NCI-H82 treated with DMSO at 0.1 percent for 48 hours (cell line): ENCODE data around the gene SHMT1.
"Not testable (repeated sequence)": the region's sequence is repeated elsewhere in the genome, so short reads cannot be mapped to it uniquely, and the experiment has no call there.

ENCODE experiments used
- DNase-seq: peaks from one replicate; lab custom pipeline; 2025; ENCODE audit not compliant: unreplicated experiment; lab: John Stamatoyannopoulos, UW

SHMT1 gene

DNA sequence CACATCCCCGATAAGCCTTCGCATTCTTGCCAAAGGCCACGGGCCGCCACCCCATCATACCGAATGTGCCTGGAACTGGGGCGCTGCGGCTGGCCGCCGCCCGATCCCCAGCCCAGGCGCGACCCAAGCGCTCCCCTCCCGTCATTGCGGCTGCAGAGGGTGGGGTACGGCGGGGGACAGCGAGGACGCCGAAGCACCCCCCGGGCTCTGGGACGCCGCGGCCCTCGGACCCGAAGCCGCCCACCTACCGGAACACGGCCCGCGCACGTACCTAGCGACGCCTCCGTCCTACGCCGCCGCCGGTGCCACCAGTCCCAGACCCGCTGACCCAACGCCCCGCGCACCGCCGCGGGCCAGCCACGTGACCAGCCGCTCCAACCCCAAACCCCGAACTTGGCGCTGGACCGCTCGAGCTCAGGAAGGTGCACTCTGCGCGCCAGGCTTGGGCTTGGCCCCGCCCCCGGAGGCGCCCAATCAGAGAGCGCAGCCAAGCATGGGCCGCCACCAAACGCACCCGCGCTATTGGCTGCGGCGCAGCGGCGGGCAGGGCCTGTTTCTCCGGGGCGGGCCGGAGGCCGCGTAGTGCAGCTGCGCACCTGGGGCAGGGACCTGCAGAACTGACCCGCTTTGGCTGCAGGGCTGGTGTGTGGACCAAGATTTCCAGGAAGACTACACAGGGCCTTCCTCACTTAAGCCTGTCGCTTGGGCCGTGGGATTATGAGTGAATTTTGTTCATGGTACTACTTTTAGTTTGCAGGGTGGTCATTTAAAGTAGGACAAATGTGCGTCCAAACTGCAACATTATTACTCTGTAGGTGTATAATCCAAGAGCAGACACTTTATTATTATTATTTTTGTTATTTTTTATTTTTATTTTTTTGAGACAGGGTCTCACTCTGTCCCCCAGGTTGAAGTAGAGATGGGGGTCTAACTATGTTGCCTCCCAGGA is at the start of gene SHMT1:
Gene SHMT1, minus strand, starts transcription at position 450 of the 949 bp plus-strand sequence. CDS start 7,569 bp downstream, outside the sequence.
- DNase-seq, result peak; percentile 87

DNA sequence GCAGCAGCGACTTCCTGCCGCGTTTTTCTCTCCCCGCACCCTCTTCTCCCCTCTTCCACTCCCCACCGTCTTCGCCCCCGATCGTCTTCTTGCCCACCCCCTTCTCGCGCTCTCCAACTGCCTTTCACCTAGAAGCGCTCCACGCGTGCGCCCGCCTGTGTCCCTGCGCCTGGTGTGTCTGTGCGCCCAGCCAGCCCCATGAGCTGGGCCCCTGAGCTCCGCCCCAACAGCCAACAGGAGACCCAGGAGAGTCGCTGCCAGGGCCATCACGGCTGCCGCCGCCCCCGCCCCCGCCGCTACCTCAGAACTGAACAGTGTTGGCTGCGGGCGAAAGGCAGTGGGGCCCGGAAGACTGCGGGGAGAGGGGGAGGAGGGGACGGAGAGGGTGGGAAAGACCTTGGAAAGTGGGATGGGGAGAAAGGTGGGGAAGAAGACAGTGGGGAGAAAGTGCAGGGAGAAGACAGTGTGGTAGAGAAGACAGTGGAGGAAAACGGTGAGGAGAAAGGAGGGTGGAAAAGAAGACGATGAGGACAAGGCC is 48.7 kb upstream of the SHMT1 start:
- DNase-seq, result not testable (repeated sequence)

DNA sequence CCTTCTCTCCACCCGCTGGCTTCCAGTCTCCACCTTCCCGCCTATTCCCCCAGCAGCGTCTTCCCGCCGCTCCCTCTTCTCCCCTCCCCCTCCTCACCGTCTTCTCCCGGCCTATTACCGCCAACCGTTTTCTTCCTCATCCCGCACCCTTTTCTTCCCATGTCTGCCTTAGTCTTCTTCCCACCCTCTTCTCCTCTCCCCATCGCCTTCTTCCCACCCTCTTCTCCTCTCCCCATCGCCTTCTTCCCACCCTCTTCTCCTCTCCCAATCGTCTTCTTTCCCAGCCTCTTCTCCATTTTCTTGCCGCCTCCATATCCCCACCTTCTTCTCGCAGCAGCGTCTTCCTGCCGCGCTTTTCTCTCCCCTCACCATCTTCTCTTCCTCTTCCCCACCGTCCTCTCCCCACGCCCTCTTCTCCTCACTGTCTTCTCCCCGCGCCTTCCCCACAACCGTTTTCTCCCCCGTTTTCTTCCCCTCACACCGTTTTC is 48.1 kb upstream of the SHMT1 start:
- peak; percentile 29 for DNase-seq

DNA sequence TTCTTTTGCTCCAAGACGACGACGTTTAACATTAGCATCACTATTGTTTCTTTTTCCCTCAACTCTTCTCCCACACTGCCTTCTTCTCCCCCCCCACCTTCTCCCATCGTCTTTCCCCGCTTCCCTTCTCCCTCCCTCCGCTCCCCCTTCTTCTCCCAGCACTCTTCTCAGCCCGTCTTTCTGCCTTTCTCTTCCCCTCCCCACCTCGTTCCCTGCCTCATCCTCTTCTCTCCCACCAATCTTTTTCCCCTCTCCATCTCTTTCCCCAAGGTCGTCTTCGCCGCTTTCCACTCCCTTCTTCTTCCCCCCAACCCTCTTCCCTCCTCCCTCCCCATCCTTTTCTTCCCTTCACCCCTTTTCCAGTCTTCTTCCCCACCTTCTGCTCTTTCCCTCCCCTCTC is 47.4 kb upstream of the SHMT1 start:
- DNase-seq, result peak; percentile 24

DNA sequence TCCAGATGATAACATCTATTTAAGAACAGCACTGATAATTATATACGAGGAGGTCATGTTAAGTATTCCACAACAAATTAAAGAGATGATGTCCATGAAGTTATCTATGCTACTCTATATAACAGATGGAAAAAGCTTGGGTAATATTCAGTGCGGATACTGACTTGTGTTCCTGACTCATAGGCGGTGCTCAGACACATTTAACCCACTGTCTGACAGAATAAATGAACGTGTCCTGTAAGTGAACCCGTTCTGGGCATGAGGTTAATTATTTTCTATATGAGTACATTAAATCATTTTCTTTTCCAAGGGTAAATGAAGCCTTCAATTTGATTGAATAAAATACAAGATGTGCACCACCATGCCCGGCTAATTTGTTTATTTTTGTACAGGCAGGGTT is 46.0 kb upstream of the SHMT1 start:
- DNase-seq, result not testable (repeated sequence)

DNA sequence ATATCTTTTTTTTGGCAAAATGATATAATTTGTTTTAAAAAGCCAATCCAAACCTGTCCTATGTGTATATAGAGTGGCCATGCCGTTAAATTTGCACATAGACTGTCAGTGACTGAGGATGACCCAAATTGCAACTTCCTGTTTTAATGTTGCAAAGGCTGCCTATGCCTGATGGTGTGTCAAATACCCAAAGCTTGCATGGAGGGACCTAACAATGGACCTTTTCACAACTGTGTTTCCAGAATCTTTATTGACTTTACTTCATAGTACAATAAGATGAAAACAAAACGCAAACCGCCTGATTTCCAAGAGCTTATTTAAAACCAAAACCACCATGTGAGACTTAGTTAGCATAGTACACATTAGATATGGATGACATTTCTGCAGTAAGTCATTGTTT is 45.6 kb upstream of the SHMT1 start:
- not testable (repeated sequence) for DNase-seq

DNA sequence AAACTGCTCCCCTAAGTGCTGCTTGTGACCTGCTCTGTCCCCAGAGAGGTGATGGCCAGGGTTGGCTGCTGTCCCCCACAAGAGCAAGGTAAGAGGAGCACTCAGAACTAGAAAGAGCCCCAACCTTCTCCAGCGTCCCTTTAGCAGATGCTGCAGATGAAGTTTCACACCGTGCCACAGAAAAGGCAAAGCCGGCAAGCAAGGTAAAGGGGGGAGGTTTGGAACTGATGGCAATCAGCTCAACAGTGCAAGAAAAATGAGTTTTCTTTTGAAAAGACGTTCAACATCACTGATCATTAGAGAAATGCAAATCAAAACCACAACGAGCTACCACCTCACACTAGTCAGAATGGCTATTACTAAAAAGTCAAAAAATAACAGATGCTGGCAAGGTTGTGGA is 40.3 kb upstream of the SHMT1 start:
- DNase-seq, result not testable (repeated sequence)

DNA sequence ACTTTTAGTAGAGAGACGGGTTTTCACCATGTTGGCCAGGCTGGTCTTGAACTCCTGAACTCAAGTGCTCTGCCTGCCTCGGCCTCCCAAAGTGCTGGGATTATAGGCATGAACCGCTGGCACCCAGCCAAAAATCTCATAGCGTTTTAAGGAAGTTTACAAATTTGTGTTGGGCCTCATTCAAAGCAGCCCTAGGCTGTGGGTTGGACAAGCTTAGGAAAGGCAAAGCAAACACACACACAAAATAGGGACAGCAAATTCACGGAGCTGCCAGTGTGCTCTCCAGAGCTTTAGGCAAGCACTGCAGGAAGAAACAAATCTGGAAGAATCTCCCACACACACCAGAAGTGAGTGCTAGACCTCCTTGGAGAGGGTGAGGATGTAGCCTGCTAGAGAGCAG is 39.8 kb upstream of the SHMT1 start:
- not testable (repeated sequence) for DNase-seq

DNA sequence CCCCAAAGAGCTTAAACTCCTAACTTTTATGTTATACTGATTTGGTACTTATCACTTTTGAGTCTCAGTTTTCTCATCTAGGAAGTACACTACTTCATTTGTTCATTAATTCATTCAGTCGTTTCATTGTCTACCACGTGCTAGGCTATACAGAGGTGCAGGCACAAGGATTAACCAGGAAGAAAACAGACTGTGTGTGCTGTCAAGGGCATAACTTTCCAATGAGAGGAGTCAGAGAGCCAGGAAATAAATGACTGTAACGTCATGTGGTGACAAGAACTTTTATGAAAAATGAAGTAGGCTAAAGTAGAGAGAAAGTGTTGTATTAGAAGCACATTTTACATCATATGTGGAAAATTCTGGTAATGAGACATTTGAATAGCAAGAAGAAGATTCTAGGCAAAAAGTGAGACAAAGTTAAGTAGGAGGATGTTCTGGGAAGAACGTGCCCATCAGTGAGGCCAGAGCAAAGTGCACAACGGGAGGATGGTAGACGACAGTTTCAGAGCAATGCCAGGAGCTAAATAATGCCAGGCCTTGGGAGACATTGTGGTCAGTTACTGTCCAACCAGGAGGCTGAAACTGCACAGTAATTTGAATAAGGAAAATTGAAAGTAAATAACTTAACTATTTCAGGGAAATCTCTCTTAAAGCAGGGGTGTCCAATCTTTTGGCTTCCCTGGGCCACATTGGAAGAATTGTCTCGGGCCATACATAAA is 38.7 kb upstream of the SHMT1 start:
- DNase-seq, result not testable (repeated sequence)

DNA sequence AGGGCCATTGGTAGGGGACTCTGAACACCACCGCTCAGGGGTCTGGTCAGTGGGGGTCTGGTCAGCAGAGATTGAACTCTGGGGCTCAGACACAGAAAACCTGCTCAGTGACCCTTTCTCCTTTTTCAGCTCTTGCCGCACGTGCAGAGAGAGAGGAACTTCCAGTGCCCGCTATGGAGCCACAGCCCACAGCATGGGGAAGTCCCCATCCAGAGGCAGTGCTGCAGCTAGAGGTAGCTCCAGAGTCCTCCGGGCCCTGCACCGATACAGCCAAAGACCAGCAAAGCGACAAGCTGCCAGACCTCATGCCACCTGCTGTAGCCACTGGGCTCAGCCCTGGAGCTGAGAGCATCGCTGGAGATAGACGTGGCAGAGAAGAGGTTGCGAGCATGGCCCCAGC is 25.4 kb upstream of the SHMT1 start:
- not testable (repeated sequence) for DNase-seq

DNA sequence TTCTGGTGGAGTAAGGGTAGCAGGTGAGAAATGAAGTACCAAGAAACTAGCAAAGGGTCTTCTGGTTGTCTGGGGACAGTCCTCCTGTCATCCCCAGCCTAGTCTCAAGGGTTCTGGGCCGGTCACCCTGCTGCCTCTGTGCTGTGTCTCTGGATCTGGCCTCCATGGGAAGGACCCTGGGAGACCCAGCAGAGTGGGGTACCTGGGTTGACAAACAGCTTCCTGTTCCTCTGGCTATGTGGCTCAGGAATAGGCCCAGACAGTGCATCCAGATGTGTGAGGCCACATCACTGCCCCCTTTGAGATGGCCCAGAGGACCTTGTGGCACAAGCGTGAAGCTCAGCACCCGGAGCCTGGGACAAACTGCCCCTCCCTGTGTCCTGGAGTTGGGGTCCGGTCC is 24.9 kb upstream of the SHMT1 start:
- DNase-seq, result not testable (repeated sequence)

DNA sequence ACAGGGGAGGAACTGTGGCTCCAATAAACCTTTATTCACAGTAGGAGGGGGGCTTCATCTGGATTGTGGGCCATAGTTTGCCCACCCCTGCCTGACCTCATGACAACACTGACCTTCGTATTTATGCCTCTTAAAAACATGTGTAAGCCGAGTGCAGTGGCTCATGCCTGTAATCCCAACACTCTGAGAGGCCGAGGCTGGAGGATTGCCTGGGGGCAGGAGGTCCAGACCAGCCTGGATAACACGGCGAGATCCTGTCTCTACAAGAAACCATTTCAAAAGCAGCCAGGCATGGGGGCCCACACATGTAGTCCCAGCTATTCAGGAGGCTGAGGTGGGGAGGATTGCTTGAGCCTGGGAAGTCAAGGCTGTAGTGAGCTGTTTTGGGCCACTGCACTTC is 24.2 kb upstream of the SHMT1 start:
- not testable (repeated sequence) for DNase-seq

DNA sequence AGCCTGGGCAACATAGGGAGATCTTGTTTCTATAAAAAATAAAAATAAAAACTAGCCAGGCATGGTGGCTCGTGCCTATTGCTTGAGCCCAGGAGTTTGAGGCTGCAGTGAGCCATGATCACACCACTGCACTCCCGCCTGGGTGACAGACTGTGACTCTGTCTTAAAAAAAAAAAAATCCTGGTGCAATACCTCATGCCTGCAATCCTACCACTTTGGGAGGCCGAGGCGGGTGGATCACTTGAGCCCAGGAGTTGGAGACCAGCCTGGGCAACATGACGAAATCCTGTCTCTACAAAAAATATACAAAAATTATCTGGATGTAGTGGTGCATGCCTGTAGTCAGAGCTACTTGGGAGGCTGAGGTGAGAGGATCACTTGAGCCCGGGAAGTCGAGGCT is 20.9 kb upstream of the SHMT1 start:
- not testable (repeated sequence) for DNase-seq

DNA sequence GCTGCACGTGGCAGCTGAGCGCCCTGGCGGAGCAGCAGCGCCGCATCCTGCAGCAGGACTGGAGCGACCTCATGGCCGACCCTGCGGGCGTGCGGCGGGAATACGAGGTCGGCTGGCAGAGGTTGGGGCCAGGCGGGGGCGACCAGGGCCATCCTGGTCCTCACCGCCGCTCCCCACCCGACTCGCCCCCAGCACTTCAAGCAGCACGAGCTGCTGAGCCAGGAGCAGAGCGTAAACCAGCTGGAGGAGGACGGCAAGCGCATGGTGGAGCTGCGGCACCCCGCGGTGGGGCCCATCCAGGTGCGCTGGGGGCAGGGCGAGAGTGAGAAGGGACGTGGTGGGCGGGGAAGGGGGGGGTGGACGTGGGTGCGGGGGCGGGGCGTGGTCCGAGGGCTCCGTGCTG is 19.7 kb upstream of the SHMT1 start:
- not testable (repeated sequence) for DNase-seq

DNA sequence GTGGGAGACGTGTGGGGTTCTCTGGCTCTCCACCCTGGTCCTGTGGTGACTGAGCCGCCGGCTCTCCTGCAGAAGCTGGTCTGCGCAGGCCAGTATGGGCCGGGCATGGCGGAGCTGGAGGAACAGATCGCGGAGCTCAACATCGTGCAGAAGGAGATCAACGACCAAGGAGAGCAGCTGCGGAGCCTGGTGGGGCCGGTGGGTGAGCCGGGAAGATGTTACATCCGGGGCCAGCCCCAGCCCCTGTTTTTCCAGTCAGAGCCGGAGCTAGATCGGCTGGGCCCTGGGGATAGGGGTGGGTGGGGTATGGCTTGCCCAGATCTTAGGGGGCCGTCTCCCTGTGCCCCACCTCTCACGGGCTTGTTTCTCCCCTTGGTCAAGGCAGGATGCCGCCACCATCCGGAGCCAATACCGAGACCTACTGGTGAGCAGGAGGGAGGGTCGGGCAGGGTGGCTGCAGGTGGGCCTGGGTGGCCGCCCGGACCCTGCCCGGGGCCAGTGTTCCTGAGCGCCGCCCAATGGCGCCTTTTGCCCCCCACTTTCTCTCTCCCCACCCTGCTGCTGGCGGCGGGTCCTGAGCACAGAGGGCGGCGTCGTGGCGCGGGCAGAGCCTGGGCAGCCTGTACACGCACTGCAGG is 19.2 kb upstream of the SHMT1 start:
- no peak for DNase-seq

DNA sequence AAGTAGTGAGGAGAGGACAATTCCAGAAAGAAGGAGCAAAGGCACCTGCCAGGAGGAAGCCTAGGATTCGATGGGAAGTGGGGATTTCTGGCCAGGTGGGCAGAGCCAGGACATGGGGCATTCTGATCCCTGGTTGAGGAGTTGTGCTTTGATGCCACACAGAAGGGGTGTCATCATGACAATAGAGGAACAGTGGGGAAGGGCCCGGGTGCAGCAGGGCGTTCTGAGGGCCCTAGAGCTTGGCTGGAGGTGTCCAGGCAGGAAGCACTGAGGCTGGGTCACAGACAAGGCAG is 18.5 kb upstream of the SHMT1 start:
- DNase-seq, result no peak

DNA sequence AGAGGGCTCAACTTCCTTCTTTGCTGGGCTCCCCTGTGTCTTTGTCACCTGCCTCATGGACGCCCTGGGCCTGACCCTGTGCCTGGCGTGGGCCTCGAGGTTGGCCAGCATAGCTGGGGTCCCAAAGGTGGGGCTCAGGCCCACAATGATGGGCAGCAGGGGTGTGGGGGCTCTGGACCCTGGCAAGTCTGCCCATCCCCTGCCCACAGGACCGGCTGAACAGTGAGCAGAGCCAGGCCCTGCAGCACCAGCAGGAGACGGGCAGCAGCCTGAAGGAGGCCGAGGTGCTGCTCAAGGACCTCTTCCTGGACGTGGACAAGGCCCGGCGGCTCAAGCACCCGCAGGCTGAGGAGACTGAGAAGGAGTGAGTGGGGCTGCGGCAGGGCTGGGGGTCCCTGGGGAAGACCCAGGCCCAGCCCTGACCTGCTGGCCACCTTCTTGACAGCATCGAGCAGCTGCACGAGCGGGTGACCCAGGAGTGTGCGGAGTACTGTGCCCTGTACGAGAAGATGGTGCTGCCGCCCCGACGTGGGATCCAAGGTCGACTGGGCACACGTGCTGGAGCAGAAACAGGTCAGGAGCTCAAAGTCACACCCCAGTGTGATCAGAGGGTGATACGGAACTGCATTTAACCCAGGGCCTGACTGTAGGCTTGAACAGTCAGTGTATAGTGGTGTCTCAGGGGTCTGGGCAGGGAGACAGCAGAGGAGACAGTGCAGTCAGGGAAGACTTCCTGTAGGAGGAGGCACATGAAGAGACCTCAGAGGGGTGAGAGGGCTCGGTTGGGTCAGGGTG is 18.0 kb upstream of the SHMT1 start:
- DNase-seq, result no peak

DNA sequence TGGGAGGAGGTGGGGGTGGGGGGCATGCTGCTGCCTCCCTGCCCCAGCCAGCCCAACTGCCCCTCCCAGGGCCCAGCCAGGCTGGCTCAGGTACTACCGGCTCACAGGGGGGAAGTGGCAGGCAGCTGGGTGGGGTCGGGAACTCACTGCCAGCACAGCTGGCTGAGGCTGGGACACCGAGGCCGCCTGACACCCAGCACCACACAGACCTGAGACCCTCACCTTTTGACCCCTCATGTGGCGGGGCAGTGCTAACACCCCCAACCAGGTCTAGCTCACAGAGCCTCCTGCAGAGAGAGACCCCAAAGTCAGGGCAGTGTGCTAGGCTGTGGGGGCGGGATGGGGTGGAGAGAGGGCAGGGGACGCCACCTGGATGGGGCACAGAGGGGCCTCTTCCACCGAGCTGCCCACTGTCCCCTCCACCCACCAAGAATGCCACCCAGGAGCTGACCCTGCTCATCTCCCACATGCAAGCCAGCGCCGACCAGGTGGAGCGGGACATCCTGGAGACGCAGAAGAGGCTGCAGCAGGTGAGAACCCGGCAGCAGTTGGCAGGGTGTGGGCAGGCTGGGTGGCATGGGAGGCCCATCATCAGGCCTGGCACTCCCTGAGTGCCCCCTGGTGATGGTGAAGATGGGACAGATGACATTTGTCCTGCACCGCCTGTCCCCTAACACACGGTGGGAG is 17.3 kb upstream of the SHMT1 start:
- no peak for DNase-seq

DNA sequence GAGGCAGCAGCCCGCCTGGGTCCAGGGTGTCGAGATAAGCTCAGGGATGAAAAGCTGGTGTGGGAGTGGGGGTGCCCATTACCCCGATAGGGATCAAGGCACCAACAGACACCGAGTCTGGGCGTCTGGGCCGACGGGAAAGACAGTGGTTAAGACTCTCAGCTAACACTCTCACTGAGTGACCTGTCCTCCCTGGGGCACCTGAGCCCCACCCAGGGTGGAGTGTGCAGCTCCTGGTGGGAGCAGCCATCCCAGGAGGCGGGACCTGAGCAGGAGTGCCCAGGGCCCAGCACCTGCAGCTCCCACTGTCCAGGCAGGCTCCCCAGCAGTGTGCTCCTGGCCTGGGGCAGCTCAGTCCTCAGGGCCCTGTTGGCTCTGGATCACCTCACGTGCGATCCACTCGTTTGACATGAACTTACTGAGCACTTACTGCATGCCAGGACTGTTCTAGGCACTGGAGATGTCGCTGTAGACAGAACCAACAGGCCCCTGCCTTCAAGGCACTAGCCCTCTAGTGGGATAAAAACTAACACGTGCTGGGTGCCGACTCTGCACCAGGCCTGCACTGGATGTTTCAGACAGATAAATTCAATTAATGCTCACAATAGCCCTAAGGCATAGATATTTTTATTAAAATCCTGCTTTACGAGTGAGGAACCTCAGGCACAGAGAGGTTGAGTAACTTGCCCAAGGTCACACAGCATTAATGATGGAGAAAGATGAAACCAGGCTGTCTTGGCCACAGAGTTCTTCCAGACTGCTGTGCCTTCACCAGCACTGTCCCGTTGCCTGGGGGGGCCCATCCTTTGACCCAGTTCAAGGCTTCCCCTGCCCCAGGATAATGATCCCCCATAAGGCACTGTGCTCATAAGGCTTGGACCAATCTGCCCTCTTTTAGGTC is 16.1 kb upstream of the SHMT1 start:
- no peak for DNase-seq
